NCI-H345 treated with DMSO at 0.1 percent for 48 hours (cell line): ENCODE results near the gene IL31.
A peak's percentile ranks its signal among the peaks of the same experiment; 100 is the strongest.

Source experiments
- DNase-seq: peaks from one replicate; lab custom pipeline; 2025; ENCODE audit not compliant: unreplicated experiment; lab: John Stamatoyannopoulos, UW

The IL31 gene

DNA sequence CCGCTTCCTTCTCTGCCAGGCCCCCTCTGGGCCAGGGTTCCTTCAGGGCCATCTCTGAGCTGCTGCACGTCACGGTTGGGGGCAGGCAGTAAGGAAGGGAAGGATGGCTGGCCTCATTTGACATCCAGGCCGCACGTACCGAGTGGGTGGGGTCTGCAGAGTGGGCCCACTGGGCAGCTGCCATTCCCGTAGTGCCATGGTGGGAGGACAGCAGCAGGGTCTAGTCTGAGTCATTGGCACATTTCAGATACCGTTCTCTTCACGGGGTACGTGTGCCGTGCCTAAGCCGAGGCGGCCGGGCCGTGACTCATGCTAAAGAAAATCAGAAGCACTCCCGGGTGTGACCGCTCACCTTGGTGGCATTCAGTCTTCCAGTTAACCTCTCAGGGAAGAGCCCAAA is 43.9 kb downstream of the IL31 start:
- DNase-seq = no peak

DNA sequence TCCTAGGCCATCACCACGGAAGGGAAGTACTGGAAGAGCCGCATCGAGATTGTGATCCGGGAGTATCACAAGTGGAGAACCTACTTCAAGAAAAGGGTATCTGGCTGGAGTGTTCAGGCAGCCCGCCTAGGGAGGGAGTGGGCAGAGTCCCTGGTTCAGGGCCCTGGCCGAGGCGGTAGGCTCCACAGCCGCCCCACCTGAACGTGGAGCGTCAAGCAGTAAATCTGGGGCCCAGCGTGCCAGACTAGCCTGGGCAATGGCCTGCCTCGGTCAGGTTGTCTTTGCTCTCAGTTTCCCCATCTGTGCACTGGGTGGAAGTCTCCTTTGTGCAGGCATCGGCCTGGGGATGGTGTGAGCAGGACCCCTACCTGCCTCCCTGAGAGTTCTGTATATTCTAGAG is 44.9 kb downstream of the IL31 start:
- no peak for DNase-seq

DNA sequence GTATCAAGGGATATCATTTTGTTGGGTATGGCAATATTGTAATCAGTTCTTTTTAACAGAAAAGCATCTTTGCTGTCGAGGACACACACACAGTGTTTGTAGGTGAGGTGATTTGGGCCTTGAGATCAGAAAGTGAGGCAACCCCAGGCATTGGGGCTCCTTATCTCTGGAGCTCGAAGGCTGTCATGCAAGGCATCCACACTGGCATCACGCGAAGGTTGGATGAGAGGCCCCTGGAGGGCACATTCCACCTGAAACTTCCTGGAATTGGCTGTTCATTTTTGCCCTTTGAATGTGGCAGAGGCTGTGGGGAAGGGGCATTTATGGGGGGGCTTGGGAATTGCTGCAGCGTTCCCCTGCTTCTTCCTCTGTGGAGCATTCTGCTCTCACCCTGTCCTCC is 45.5 kb downstream of the IL31 start:
- no peak for DNase-seq

DNA sequence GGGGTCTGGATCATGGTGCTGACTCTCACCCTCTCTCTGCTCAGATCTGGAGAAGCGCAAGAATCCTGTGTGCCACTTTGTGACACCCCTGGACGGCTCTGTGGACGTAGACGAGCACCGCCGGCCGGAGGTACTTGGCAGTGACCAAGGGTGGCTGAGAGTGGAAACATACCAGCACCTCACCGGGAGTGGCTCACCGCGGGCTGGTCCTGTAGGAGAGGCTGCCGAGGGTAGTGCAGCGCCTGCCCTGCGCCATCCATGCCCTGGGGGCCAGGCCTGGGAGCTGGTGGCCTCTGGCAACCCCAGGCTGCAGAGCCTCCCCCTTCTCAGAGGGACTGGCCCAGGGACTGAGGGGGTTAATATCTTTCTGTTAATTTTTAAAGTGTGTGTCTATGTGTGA is 46.2 kb downstream of the IL31 start:
- DNase-seq = no peak

DNA sequence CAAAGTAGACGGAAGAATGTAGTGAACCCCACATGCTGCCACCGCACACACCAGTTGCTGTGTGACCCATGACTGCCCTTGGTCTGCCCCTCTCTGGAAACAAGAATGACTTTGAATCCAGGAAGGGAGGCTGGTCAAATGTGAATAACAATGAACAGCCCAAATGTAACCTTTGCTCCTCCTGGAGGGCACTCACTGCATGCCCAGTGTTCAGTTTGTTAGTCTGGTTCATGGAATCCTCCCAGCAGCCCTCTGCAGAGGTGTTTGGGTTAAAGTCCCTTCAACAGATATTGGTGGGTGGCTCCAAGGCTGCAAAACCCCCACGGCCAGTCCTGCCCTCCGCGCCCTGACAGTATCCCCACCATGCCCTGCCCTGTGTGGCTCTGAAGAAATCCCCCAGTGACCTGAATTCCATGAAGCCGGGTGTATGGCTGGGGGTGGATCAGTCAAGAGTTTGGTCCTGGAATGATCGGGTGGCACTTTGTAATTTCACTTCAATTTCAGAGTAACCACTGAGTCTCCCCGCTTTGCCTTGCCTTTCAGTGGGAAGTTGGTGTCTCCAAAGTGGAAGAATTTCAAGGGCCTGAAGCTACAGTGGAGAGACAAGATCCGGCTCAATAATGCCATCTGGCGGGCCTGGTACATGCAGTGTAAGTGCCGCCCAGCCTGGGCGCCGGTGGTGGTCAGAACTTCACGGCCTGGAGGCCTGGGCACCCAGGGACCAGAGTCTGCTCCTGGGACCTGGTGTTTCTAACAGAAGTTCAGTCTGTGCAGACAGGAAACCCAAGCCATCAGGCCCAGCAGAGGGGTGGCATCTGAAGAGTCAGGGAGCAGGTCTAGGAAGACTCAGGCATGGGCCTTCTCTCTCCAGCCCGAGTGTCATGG is 47.1 kb downstream of the IL31 start:
- no peak for DNase-seq

DNA sequence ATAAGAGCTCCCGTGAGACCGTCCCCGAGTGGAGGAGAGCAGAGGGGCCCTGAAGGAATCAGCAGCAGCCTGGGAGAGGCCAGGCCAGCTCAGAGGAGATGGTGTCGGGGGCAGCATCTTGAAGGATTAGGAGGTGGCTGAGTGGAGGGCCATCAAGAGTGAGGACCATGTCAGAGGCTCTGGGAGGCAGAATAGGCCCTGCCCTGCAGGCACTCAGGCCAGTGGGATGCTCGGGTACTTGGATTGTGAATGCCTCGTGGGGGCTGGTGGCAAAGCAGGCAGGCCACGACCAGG is 47.7 kb downstream of the IL31 start:
- DNase-seq = no peak

DNA sequence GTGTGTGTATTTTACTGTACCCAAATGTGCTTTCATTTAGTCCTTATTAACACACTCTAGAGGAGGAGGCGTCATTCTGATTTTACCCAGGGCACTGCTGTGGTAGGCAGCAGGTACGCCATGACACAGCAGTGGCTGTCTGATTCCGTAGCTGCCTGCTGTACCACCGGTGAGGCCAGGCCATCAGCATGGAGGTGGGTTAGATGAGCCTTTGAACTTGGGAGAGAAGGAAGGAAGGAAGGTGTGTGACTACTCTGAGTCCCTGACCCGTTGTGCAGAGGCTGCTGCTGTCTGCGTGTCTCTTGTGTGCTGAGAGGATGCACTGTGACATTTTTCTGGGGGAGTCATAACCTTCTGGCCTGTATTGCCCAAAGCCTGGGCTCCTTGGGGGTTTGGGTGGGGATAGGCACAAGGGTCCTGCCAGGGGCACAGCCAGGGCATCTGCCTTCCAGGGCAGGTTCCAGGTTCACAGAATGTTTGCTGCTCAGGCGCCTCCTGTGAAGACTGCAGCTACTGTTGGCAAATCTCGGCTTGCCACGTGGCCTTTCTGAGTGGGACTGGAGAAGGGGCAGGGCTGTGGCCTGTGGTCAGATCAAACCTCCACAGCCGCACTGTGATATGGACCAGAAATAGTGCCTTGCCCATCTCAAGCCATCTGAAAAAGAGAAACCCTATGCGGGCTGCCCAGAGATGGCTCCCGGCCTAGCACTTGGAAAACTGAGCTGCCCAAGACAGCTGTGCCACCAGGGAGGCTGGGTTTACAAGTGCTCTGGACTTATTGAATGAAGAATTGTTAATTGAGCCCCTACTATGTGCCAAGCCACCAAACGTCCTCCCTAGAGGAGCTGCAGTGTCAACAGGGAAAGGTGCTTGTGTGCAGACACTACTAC is 48.3 kb downstream of the IL31 start:
- DNase-seq = no peak

DNA sequence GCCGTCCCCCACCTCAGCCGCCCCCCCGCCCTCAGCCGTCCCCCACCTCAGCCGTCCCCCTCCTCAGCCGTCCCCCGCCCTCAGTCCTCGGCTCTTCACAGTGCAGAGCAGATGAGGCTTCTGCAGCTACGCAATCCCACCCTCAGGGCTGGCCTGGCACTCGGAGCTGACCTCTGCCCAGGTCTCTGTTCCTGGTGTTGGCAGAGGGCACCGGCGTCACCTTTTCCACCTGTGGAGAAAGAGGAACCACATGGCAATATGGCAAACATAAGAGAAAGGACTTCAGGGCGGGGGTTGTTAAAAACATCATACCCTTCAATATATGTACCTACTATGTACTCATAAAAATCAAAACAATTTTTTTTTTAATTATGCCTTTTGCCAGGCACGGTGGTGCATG is 49.7 kb downstream of the IL31 start:
- no peak for DNase-seq

DNA sequence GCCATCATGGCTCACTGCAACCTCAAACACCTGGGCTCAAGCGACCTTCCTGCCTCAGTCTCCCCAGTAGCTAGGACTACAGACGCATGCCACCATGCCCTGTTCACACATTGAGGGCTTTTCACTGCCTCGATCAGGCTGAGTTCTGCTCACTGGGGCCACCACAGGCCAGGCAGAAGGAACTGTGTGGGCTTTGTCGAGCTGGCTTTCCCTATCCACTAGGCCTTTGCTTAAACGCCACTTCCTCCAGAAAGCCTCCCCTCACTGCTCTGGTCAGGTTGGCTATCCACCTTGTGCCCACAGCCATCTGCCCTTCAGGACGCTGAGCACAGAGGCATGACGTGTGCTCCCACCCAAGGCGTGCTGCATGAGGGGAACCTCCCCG is 50.3 kb downstream of the IL31 start:
- DNase-seq = no peak

DNA sequence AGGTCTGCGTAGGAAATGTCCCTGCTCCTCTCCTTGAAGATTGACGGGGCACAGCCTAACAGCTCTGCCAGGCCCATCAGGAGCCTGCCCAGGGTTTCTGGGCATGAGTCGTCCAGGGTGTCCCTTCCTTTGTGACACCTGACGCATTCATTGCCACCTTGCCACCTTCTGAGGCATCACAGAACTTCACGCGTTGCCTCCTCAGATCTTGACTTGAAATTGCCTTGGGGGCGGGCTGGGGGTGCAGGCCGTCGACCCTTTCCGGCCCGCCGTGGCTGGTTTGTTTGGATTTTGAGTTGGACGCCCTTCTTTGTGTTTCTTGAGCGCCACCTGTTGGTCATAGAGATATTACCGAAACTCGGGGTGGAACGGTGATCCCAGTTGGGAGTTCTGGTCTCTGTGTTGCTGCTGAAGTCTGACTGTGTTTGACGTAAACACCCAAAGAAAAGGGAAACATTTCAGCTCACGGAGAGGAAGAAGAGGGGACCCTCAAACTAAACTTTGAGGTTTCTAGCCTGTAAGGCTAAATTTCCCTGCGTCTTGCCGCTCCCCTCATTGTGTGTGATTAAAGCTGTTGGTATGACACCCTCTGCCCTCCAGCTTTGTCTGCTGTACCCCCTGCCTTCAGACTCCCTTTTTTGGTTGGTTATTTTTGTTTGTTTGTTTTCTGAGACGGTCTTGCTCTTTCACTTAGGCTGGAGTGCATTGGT is 50.8 kb downstream of the IL31 start:
- peak; percentile 40 for DNase-seq
